ENCODE measurements around the gene S100P. TPM values are rescaled to one million over a fixed set of nuclear protein-coding genes. Genes with fewer than 3 reads are reported as not detected.

The S100P gene
- total RNA-seq (not detected), polyA plus RNA-seq (ENCODE audit: insufficient read depth, low read depth, low replicate concordance) (not detected)
- long read RNA-seq, donor 1, result 0 reads
- long read RNA-seq, donor 2, partial matches to known transcripts, result 0 of 3 reads
- long read RNA-seq, donor 2, other reads (novel, unspliced or antisense), result 0 of 3 reads
- long read RNA-seq, donor 3, transcript S100P-201 (2 exons, 1,279 nt), result major isoform, 12 of 12 reads
- long read RNA-seq, donor 3, partial matches to known transcripts, result 0 of 12 reads
- long read RNA-seq, donor 3, other reads (novel, unspliced or antisense), result 0 of 12 reads
- long read RNA-seq, donor 4, partial matches to known transcripts, result 0 of 1 reads
- long read RNA-seq, donor 4, other reads (novel, unspliced or antisense), result 0 of 1 reads
- long read RNA-seq, donor 5, result 0 reads
- long read RNA-seq, donor 6, transcript S100P-201 (2 exons, 1,279 nt), result major isoform, 19 of 19 reads
- long read RNA-seq, donor 6, partial matches to known transcripts, result 0 of 19 reads
- long read RNA-seq, donor 6, other reads (novel, unspliced or antisense), result 0 of 19 reads
- long read RNA-seq, donor 7, result 0 reads
- long read RNA-seq, donor 8, transcript S100P-201 (2 exons, 1,279 nt), result major isoform, 16 of 16 reads
- long read RNA-seq, donor 8, partial matches to known transcripts, result 0 of 16 reads
- long read RNA-seq, donor 8, other reads (novel, unspliced or antisense), result 0 of 16 reads
- long read RNA-seq, donor 9, transcript S100P-201 (2 exons, 1,279 nt), result major isoform, 7 of 7 reads
- long read RNA-seq, donor 9, partial matches to known transcripts, result 0 of 7 reads
- long read RNA-seq, donor 9, other reads (novel, unspliced or antisense), result 0 of 7 reads
- long read RNA-seq, donor 10, transcript S100P-201 (2 exons, 1,279 nt), result major isoform, 11 of 11 reads
- long read RNA-seq, donor 10, partial matches to known transcripts, result 0 of 11 reads
- long read RNA-seq, donor 10, other reads (novel, unspliced or antisense), result 0 of 11 reads

GRCh38 chr4:6693231-6694176 is at the start of gene S100P:
Gene S100P (plus strand): TSS chr4:6693878. CDS start chr4:6693933, 55 bp downstream.
- TF ChIP-seq, protein P1, sequence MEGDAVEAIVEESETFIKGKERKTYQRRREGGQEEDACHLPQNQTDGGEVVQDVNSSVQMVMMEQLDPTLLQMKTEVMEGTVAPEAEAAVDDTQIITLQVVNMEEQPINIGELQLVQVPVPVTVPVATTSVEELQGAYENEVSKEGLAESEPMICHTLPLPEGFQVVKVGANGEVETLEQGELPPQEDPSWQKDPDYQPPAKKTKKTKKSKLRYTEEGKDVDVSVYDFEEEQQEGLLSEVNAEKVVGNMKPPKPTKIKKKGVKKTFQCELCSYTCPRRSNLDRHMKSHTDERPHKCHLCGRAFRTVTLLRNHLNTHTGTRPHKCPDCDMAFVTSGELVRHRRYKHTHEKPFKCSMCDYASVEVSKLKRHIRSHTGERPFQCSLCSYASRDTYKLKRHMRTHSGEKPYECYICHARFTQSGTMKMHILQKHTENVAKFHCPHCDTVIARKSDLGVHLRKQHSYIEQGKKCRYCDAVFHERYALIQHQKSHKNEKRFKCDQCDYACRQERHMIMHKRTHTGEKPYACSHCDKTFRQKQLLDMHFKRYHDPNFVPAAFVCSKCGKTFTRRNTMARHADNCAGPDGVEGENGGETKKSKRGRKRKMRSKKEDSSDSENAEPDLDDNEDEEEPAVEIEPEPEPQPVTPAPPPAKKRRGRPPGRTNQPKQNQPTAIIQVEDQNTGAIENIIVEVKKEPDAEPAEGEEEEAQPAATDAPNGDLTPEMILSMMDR (IDR thresholded peaks at IDR 0.05; ENCODE audit: borderline replicate concordance, extremely low read depth, insufficient read depth), result no peak
- no peak for FAIRE-seq
- H3K27ac ChIP-seq (ENCODE audit: low read depth in 2 of 2, low read length in 2 of 2), result no peak within 1 kb of the TSS
- no peak within 1 kb of the TSS for H3K4me3 ChIP-seq (ENCODE audit: low read length in 3 of 3)
- no peaks in the 10 kb centered on the region for H3K27me3 ChIP-seq (ENCODE audit: control insufficient read depth, insufficient read depth, low read length)
- H3K36me3 ChIP-seq (ENCODE audit: control insufficient read depth in 2 of 3, insufficient read depth in 3 of 3, low read length in 3 of 3), result no peaks in the 10 kb centered on the region
- no peaks in the 10 kb centered on the region for H3K4me1 ChIP-seq (ENCODE audit: control insufficient read depth in 2 of 3, insufficient read depth in 2 of 3, low read depth in 1 of 3, low read length in 3 of 3)
- intact Hi-C loops (cut with DNase I), result no loop called here
- no peaks in the 10 kb centered on the region for H3K9me3 ChIP-seq (ENCODE audit: control insufficient read depth in 2 of 3, insufficient read depth in 1 of 3, low read length in 3 of 3)
- no peak within 1 kb of the TSS for H3K9ac ChIP-seq (ENCODE audit: low read length in 3 of 3)
- DNase-seq, result peak in 2 of 5 donors; percentile 40 to 77

- H3K4me1 ChIP-seq (ENCODE audit: control insufficient read depth in 2 of 3, insufficient read depth in 2 of 3, low read depth in 1 of 3, low read length in 3 of 3), result peaks cover 5 to 20% (median 19%) of the 10 kb centered on the region in 3 donors
- TF ChIP-seq, protein P1 (IDR thresholded peaks at IDR 0.05; ENCODE audit: borderline replicate concordance, extremely low read depth, insufficient read depth), result no peak
- intact Hi-C loops (cut with DNase I), result no loop called here
- FAIRE-seq, result no peak
- peaks cover 0 to 20% (median 7%) of the 10 kb centered on the region in 3 donors for H3K36me3 ChIP-seq (ENCODE audit: control insufficient read depth in 2 of 3, insufficient read depth in 3 of 3, low read length in 3 of 3)
- no peaks in the 10 kb centered on the region for H3K27me3 ChIP-seq (ENCODE audit: control insufficient read depth, insufficient read depth, low read length)
- no peak for DNase-seq
- H3K27ac ChIP-seq (ENCODE audit: low read depth in 2 of 2, low read length in 2 of 2), result no peak overlapping the region
- no peak overlapping the region for H3K4me3 ChIP-seq (ENCODE audit: low read length in 3 of 3)
- H3K9me3 ChIP-seq (ENCODE audit: control insufficient read depth in 2 of 3, insufficient read depth in 1 of 3, low read length in 3 of 3), result no peaks in the 10 kb centered on the region
- no peak overlapping the region for H3K9ac ChIP-seq (ENCODE audit: low read length in 3 of 3)
Observed at GRCh38 chr4:6644792-6645530, 48.7 kb upstream of the S100P start.

GRCh38 chr4:6647169-6647568 is 46.5 kb upstream of the S100P start:
- H3K9me3 ChIP-seq (ENCODE audit: control insufficient read depth in 2 of 3, insufficient read depth in 1 of 3, low read length in 3 of 3), result no peaks in the 10 kb centered on the region
- no peak overlapping the region for H3K27ac ChIP-seq (ENCODE audit: low read depth in 2 of 2, low read length in 2 of 2)
- H3K9ac ChIP-seq (ENCODE audit: low read length in 3 of 3), result no peak overlapping the region
- no peak overlapping the region for H3K4me3 ChIP-seq (ENCODE audit: low read length in 3 of 3)
- FAIRE-seq (no peak), DNase-seq (no peak)
- TF ChIP-seq, protein P1 (IDR thresholded peaks at IDR 0.05; ENCODE audit: borderline replicate concordance, extremely low read depth, insufficient read depth), result no peak
- H3K4me1 ChIP-seq (ENCODE audit: control insufficient read depth in 2 of 3, insufficient read depth in 2 of 3, low read depth in 1 of 3, low read length in 3 of 3), result peaks cover 3 to 14% (median 11%) of the 10 kb centered on the region in 3 donors
- no peaks in the 10 kb centered on the region for H3K27me3 ChIP-seq (ENCODE audit: control insufficient read depth, insufficient read depth, low read length)
- intact Hi-C loops (cut with DNase I), result no loop called here
- peaks cover 0 to 14% (median 7%) of the 10 kb centered on the region in 3 donors for H3K36me3 ChIP-seq (ENCODE audit: control insufficient read depth in 2 of 3, insufficient read depth in 3 of 3, low read length in 3 of 3)

Data from kidney (tissue), 22 donors.